Measurements from ENCODE around the gene PKD2L1.

DNA sequence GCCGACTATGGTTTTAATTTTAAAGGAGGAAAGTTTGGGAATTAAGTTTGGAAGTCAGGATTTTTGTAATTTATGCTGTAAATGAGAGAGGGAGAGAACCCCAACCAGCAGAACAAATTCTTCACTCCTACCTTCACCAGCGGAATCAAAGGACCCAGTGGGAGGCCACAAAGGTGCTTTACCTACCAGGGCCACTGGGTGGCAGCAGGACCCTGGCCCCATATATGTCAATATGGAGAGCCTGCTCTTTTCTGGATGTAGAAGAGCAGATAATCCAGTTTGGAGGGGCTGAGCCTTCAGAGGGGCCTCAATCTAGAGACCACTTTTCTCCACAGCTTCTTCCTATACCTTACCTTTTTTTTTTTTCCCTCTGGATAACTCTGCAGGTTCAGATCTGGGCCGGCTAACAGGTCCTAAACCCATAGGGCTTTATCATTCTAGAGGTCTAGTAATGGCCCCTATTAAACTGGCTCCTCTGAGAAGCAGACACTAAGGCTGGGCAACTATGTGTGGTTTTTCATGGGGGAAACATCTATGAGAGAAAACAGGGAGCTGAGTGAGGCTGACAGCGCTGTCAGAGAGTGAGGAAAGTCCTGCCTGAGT lies 8.5 kb upstream of the PKD2L1 start:
- TF ChIP-seq, protein P1, sequence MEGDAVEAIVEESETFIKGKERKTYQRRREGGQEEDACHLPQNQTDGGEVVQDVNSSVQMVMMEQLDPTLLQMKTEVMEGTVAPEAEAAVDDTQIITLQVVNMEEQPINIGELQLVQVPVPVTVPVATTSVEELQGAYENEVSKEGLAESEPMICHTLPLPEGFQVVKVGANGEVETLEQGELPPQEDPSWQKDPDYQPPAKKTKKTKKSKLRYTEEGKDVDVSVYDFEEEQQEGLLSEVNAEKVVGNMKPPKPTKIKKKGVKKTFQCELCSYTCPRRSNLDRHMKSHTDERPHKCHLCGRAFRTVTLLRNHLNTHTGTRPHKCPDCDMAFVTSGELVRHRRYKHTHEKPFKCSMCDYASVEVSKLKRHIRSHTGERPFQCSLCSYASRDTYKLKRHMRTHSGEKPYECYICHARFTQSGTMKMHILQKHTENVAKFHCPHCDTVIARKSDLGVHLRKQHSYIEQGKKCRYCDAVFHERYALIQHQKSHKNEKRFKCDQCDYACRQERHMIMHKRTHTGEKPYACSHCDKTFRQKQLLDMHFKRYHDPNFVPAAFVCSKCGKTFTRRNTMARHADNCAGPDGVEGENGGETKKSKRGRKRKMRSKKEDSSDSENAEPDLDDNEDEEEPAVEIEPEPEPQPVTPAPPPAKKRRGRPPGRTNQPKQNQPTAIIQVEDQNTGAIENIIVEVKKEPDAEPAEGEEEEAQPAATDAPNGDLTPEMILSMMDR (conservative IDR thresholded peaks at IDR 0.05; ENCODE audit: low read depth, low read length): peak; percentile 79
- no peak for TF ChIP-seq EZH2 (IDR thresholded peaks at IDR 0.05; ENCODE audit: low read length, unreplicated experiment)
- no peak for TF ChIP-seq EZH2phosphoT487 (IDR thresholded peaks at IDR 0.05; ENCODE audit: borderline replicate concordance, low read length)
